PC-3 (cell line): Measurements from ENCODE around the gene PIR. TPM values are rescaled to one million over a fixed set of nuclear protein-coding genes. Genes with fewer than 3 reads are reported as not detected.

Source experiments
- ATAC-seq: fragments of 200-7000 bp; cut with Tn5 transposase; 2 replicates; pipeline ENCODE4 v1.9.1; 2020; ENCODE audit warnings: mild to moderate bottlenecking, moderate library complexity
- BruUV-seq: library from RNA; stranded (reverse); fragments of 400-500 nt; replicated peaks from 2 replicates; lab custom pipeline; 2021; lab: Mats Ljungman, UMichigan
- CTCF ChIA-PET: fragments of 300-600 bp; sonication (Branson Sonifier 250); formaldehyde crosslinking; loops from one replicate; lab custom pipeline; 2022; ENCODE audit warnings: antibody characterized with exemption; lab: Charles Lee
- POLR2A ChIA-PET: fragments of 300-600 bp; sonication (Branson Sonifier 250); formaldehyde crosslinking; loops from one replicate; lab custom pipeline; 2022; ENCODE audit warnings: antibody characterized with exemption; ENCODE audit not compliant: unreplicated experiment; lab: Charles Lee
- DNase-seq: peaks from one replicate; pipeline ENCODE4 v3.0.0-alpha.2; 2015
- H2AFZ ChIP-seq: fragments of 300-600 bp; sonication (generic); 2 replicates; pipeline ENCODE4 v1.6.0; 2016; ENCODE audit warnings: antibody characterized with exemption, low read length
- H3F3A ChIP-seq: fragments of 300-600 bp; sonication (generic); one replicate; pipeline ENCODE4 v1.6.0; 2017; ENCODE audit warnings: antibody characterized with exemption, low read length, control low read depth, mild to moderate bottlenecking; ENCODE audit not compliant: unreplicated experiment
- H3K27ac ChIP-seq: fragments of 300-600 bp; sonication (generic); 2 replicates; pipeline ENCODE4 v1.5.1; 2016; ENCODE audit warnings: mild to moderate bottlenecking, low read length
- H3K27me3 ChIP-seq: fragments of 300-600 bp; sonication (generic); 2 replicates; pipeline ENCODE4 v1.6.1; 2016; ENCODE audit warnings: low read length, mixed read lengths
- H3K36me3 ChIP-seq: fragments of 300-600 bp; sonication (generic); 2 replicates; pipeline ENCODE4 v1.6.1; 2016; ENCODE audit warnings: low read depth, mixed run types, low read length, mixed read lengths
- H3K4me1 ChIP-seq: fragments of 300-600 bp; sonication (generic); 2 replicates; pipeline ENCODE4 v1.5.1; 2016; ENCODE audit warnings: low read length; ENCODE audit not compliant: insufficient read depth
- H3K4me2 ChIP-seq: fragments of 300-600 bp; sonication (generic); 2 replicates; pipeline ENCODE4 v1.6.0; 2016; ENCODE audit warnings: low read length
- H3K4me3 ChIP-seq: fragments of 300-600 bp; sonication (generic); 2 replicates; pipeline ENCODE4 v1.5.1; 2016; ENCODE audit warnings: mild to moderate bottlenecking, low read length, mixed read lengths
- H3K79me2 ChIP-seq: fragments of 300-600 bp; sonication (generic); 2 replicates; pipeline ENCODE4 v1.6.1; 2017; ENCODE audit warnings: low read length, mixed read lengths
- H3K9ac ChIP-seq: fragments of 300-600 bp; sonication (generic); 2 replicates; pipeline ENCODE4 v1.6.0; 2016; ENCODE audit warnings: mild to moderate bottlenecking, low read length
- H3K9me2 ChIP-seq: fragments of 300-600 bp; sonication (generic); replicated peaks from 2 replicates; pipeline ENCODE4 v1.6.1; 2016; ENCODE audit warnings: mixed run types, low read length, mixed read lengths
- H3K9me3 ChIP-seq: fragments of 300-600 bp; sonication (generic); 2 replicates; pipeline ENCODE4 v1.6.1; 2016; ENCODE audit warnings: low read length, mixed read lengths
- H4K20me1 ChIP-seq: fragments of 300-600 bp; sonication (generic); 2 replicates; pipeline ENCODE4 v1.6.1; 2016; ENCODE audit warnings: low read length, mixed read lengths
- EZH2 ChIP-seq: fragments of 300-600 bp; sonication (generic); IDR thresholded peaks from one replicate; pipeline ENCODE4 v1.6.1; 2017; ENCODE audit warnings: antibody characterized with exemption, mild to moderate bottlenecking, low read length; ENCODE audit not compliant: unreplicated experiment
- EZH2phosphoT487 ChIP-seq: fragments of 300-600 bp; sonication (generic); IDR thresholded peaks from 2 replicates; pipeline ENCODE4 v1.6.1; 2018; ENCODE audit warnings: mild to moderate bottlenecking, antibody characterized with exemption, low read length, borderline replicate concordance
- intact Hi-C: fragments of 100-400 bp; cut with micrococcal nuclease; formaldehyde crosslinking; loops from 2 replicates; pipeline ENCODE4 v1.9.0; 2023
- total RNA-seq: library from RNA; depleted of rRNA; stranded (reverse); fragments of >200 nt; gene quantifications from 2 replicates; pipeline ENCODE4 v1.2.3, GENCODE V29; 2014
- TF ChIP-seq, protein P1 (sequence below): fragments of 300-600 bp; sonication (generic); conservative IDR thresholded peaks from 2 replicates; pipeline ENCODE4 v1.5.1; 2017; ENCODE audit warnings: antibody characterized with exemption, low read depth, mild to moderate bottlenecking, low read length

The PIR gene
- total RNA-seq, 1 experiment from 2014 or later = 50.8 TPM

DNA sequence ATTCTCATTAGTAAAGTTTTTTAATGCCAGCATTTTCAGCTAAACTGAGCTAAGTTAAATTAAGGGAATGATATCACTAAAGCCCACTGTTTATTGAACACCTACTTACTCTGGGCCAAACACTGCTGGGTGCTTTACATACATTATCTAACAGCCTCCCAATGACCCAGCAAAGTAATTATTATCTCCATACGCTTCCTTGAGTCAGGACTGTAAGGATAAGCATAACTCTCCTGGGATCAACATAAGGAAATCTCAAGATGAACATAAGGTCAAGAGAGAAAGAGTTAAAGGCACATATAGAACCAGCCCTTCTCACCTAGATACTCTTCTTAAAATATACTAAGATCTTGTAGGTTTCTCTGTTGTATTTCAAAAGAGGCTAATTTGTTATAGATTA lies 21.1 kb upstream of the PIR start:
- ChIA-PET POLR2A (no interaction called here), CTCF (no interaction called here)
- Histone ChIP-seq H3K4me1 (peaks cover 8% of the 10 kb centered on the region), H3K27ac (no peak overlapping the region), H3K4me3 (no peak overlapping the region), H4K20me1 (no peaks in the 10 kb centered on the region), H3K36me3 (no peaks in the 10 kb centered on the region), H3K4me2 (no peak overlapping the region), H2AFZ (no peak overlapping the region), H3K9me3 (no peaks in the 10 kb centered on the region), H3F3A (no peaks in the 10 kb centered on the region), H3K27me3 (no peaks in the 10 kb centered on the region), H3K9me2 (no peaks in the 10 kb centered on the region), H3K79me2 (no peaks in the 10 kb centered on the region), H3K9ac (no peak overlapping the region)
- TF ChIP-seq, protein P1, sequence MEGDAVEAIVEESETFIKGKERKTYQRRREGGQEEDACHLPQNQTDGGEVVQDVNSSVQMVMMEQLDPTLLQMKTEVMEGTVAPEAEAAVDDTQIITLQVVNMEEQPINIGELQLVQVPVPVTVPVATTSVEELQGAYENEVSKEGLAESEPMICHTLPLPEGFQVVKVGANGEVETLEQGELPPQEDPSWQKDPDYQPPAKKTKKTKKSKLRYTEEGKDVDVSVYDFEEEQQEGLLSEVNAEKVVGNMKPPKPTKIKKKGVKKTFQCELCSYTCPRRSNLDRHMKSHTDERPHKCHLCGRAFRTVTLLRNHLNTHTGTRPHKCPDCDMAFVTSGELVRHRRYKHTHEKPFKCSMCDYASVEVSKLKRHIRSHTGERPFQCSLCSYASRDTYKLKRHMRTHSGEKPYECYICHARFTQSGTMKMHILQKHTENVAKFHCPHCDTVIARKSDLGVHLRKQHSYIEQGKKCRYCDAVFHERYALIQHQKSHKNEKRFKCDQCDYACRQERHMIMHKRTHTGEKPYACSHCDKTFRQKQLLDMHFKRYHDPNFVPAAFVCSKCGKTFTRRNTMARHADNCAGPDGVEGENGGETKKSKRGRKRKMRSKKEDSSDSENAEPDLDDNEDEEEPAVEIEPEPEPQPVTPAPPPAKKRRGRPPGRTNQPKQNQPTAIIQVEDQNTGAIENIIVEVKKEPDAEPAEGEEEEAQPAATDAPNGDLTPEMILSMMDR = no peak
- TF ChIP-seq EZH2 (no peak), EZH2phosphoT487 (no peak)
- BruUV-seq = no TSS peak
- intact Hi-C loops = no loop called here
- ATAC-seq = no peak
- DNase-seq = no peak

DNA sequence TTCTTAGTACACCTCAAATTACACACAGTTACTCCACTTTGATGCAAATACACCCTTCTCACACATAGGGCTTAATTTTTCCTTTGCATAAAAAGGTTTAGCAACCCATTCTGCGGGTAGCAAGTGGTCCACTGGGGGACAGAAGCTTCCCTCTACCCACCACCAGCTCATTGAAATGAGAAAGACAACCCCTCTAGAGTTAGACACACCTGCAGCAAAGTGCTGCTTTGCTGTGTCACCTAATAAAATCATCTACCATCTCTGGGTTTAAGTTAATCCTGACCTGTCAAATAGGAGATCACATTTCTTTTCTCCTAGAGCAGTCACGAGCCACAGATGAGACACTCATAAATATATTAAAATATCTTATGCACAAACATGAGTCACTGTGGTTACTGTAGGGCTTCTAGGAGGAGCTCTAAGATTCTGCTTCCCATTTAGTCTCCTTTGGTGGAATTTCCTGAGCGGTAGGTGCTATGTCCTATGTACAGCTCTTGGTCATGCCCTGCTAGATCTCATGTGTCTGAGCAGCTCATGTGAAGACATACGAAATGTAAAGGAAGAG lies 19.4 kb upstream of the PIR start:
- no peaks in the 10 kb centered on the region for H4K20me1 ChIP-seq
- ATAC-seq (peak; percentile 98), DNase-seq (peak; percentile 67)
- CTCF ChIA-PET = interaction anchor here (0.6 to 1.0 kb wide), 3 partner anchors 19 to 56 kb away, joined by 3 to 7 read pairs (median 5); partner anchors contain the start of gene PIR
- POLR2A ChIA-PET = no interaction called here
- no TSS peak for BruUV-seq
- H3K9me2 ChIP-seq = no peaks in the 10 kb centered on the region
- 0 out of 2 replicates have a peak overlapping the region, but pooled peaks have one; percentile 41 for H3K4me2 ChIP-seq
- no peaks in the 10 kb centered on the region for H3F3A ChIP-seq
- H3K79me2 ChIP-seq = no peaks in the 10 kb centered on the region
- H3K27me3 ChIP-seq = no peaks in the 10 kb centered on the region
- H3K9me3 ChIP-seq = no peaks in the 10 kb centered on the region
- H3K9ac ChIP-seq = no peak overlapping the region
- no peak overlapping the region for H2AFZ ChIP-seq
- H3K4me1 ChIP-seq = peaks cover 8% of the 10 kb centered on the region
- no peak overlapping the region for H3K27ac ChIP-seq
- no peak overlapping the region for H3K4me3 ChIP-seq
- TF ChIP-seq EZH2phosphoT487 (no peak), EZH2 (no peak)
- TF ChIP-seq, protein P1 = no peak
- intact Hi-C loops = no loop called here
- H3K36me3 ChIP-seq = no peaks in the 10 kb centered on the region

DNA sequence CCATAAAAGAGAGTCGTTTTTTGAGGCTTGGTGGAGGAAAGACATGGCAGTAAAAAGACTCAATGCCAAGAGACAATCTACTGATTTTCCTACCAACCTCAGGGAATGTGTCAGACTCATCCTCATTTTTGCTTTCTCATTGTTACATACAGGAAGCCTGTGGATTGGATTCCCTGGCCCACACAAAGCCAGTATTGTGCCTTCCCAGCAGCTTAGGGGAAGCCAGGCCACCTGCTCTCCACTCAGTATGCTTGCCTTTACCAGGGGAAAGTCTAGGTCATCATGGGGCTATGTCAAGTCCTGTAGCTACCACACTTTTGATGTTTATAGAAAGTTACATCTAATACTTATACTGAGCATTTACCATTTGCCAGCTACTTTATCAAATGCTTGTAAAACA lies 18.4 kb upstream of the PIR start:
- Histone ChIP-seq H3K4me1 (peaks cover 8% of the 10 kb centered on the region), H4K20me1 (no peaks in the 10 kb centered on the region), H3K9ac (no peak overlapping the region), H3K9me2 (no peaks in the 10 kb centered on the region), H3K4me3 (no peak overlapping the region), H3K9me3 (no peaks in the 10 kb centered on the region), H2AFZ (no peak overlapping the region), H3K27me3 (no peaks in the 10 kb centered on the region), H3K79me2 (no peaks in the 10 kb centered on the region), H3K36me3 (no peaks in the 10 kb centered on the region), H3F3A (no peaks in the 10 kb centered on the region), H3K27ac (no peak overlapping the region), H3K4me2 (no peak overlapping the region)
- TF ChIP-seq, protein P1 = no peak
- no peak for TF ChIP-seq EZH2phosphoT487
- TF ChIP-seq EZH2 = no peak
- DNase-seq (peak; percentile 17), ATAC-seq (peak; percentile 41)
- POLR2A ChIA-PET = no interaction called here
- no TSS peak for BruUV-seq
- CTCF ChIA-PET = no interaction called here
- intact Hi-C loops = no loop called here
